IMR-90 (cell line): ENCODE measurements around the gene COL13A1. TPM values are rescaled to one million over a fixed set of nuclear protein-coding genes. Genes with fewer than 3 reads are reported as not detected.

Experiments
- ATAC-seq: fragments of 200-7000 bp; cut with Tn5 transposase; 2 replicates; pipeline ENCODE4 v1.9.1; 2020; ENCODE audit warnings: low read depth, mild to moderate bottlenecking, moderate library complexity
- BruUV-seq: library from RNA; stranded (reverse); fragments of 400-500 nt; replicated peaks from 2 replicates; lab custom pipeline; 2021; lab: Mats Ljungman, UMichigan
- CTCF ChIA-PET: fragments of 300-600 bp; formaldehyde crosslinking; extraction: SDS; loops from one replicate; lab custom pipeline; 2021; ENCODE audit warnings: antibody characterized with exemption; lab: Yijun Ruan, JAX
- POLR2A ChIA-PET: fragments of 300-600 bp; sonication (Branson Sonifier 250); formaldehyde crosslinking; loops from one replicate; lab custom pipeline; 2022; ENCODE audit warnings: antibody characterized with exemption; ENCODE audit not compliant: unreplicated experiment; lab: Charles Lee
- DNase-seq: peaks from one replicate; pipeline ENCODE4 v3.0.0; 2013
- H2AFZ ChIP-seq: replicated peaks from 2 replicates; pipeline ENCODE3; 2013; ENCODE audit warnings: low read length, mild to moderate bottlenecking; ENCODE audit not compliant: poor library complexity
- H2AK5ac ChIP-seq: 2 replicates; pipeline ENCODE4 v1.6.1; 2013; ENCODE audit warnings: low read depth, low read length, inconsistent platforms
- H2AK9ac ChIP-seq: replicated peaks from 2 replicates; pipeline ENCODE3; 2013; ENCODE audit warnings: mild to moderate bottlenecking, low read depth, low read length, moderate library complexity; ENCODE audit not compliant: poor library complexity
- H2BK120ac ChIP-seq: 2 replicates; pipeline ENCODE4 v1.6.1; 2013; ENCODE audit warnings: low read depth, low read length, inconsistent platforms
- H2BK15ac ChIP-seq: 3 replicates; pipeline ENCODE4 v1.6.1; 2013; ENCODE audit warnings: low read depth, low read length, inconsistent platforms
- H2BK20ac ChIP-seq: 2 replicates; pipeline ENCODE4 v1.6.1; 2013; ENCODE audit warnings: low read depth, mild to moderate bottlenecking, inconsistent platforms, low read length, moderate library complexity
- H2BK5ac ChIP-seq: 2 replicates; pipeline ENCODE4 v1.6.1; 2013; ENCODE audit warnings: mild to moderate bottlenecking, low read depth, low read length, inconsistent platforms; ENCODE audit not compliant: poor library complexity, severe bottlenecking
- H3K14ac ChIP-seq: replicated peaks from 2 replicates; pipeline ENCODE4 v1.6.1; 2013; ENCODE audit warnings: low read depth, low read length, inconsistent platforms
- H3K18ac ChIP-seq: 2 replicates; pipeline ENCODE4 v1.6.1; 2013; ENCODE audit warnings: low read depth, low read length, control low read depth
- H3K23ac ChIP-seq: 2 replicates; pipeline ENCODE4 v1.6.1; 2013; ENCODE audit warnings: low read depth, low read length, inconsistent platforms
- H3K27ac ChIP-seq: 2 replicates; pipeline ENCODE4 v1.5.1; 2013; ENCODE audit warnings: mild to moderate bottlenecking, control low read depth, low read length; ENCODE audit not compliant: insufficient read depth
- H3K27me3 ChIP-seq: 2 replicates; pipeline ENCODE4 v1.6.1; 2013; ENCODE audit warnings: low read length; ENCODE audit not compliant: control insufficient read depth, insufficient read depth
- H3K36me3 ChIP-seq: 2 replicates; pipeline ENCODE4 v1.6.1; 2013; ENCODE audit warnings: low read length, mixed read lengths; ENCODE audit not compliant: control insufficient read depth, insufficient read depth
- H3K4ac ChIP-seq: 2 replicates; pipeline ENCODE4 v1.6.1; 2013; ENCODE audit warnings: low read depth, low read length, inconsistent platforms
- H3K4me1 ChIP-seq: 2 replicates; pipeline ENCODE4 v1.6.1; 2013; ENCODE audit warnings: low read length, mixed read lengths; ENCODE audit not compliant: control insufficient read depth, insufficient read depth
- H3K4me2 ChIP-seq: 2 replicates; pipeline ENCODE4 v1.6.1; 2013; ENCODE audit warnings: low read depth, mild to moderate bottlenecking, control low read depth, low read length, moderate library complexity
- H3K4me3 ChIP-seq: 2 replicates; pipeline ENCODE4 v1.5.1; 2013; ENCODE audit warnings: low read depth, mild to moderate bottlenecking, control low read depth, low read length, moderate library complexity; ENCODE audit not compliant: insufficient read depth
- H3K56ac ChIP-seq: 2 replicates; pipeline ENCODE4 v1.6.1; 2013; ENCODE audit warnings: low read length, inconsistent platforms; ENCODE audit not compliant: insufficient read depth; ENCODE audit errors: extremely low read depth
- H3K79me1 ChIP-seq, 2 experiments: 2 replicates each; pipeline ENCODE4 v1.6.1; 2013; ENCODE audit warnings: low read length in 2 of 2, inconsistent platforms in 1 of 2, low read depth in 1 of 2
- H3K9ac ChIP-seq: 2 replicates; pipeline ENCODE4 v1.6.1; 2013; ENCODE audit warnings: low read depth, low read length, control low read depth
- H3K9me1 ChIP-seq: 2 replicates; pipeline ENCODE4 v1.6.1; 2013; ENCODE audit warnings: low read length, inconsistent platforms; ENCODE audit not compliant: insufficient read depth
- H3K9me3 ChIP-seq: 2 replicates; pipeline ENCODE4 v1.6.1; 2013; ENCODE audit warnings: low read length; ENCODE audit not compliant: control insufficient read depth, insufficient read depth
- H4K20me1 ChIP-seq: 2 replicates; pipeline ENCODE4 v1.6.1; 2013; ENCODE audit warnings: low read length, inconsistent platforms; ENCODE audit not compliant: insufficient read depth
- H4K5ac ChIP-seq: 2 replicates; pipeline ENCODE4 v1.6.1; 2013; ENCODE audit warnings: mild to moderate bottlenecking, low read depth, low read length, control low read depth
- H4K8ac ChIP-seq, 2 experiments: 2 replicates each; pipeline ENCODE4 v1.6.1; 2013; ENCODE audit warnings: low read depth in 2 of 2, low read length in 2 of 2, control low read depth in 1 of 2, inconsistent platforms in 1 of 2
- H4K91ac ChIP-seq: 2 replicates; pipeline ENCODE4 v1.6.1; 2013; ENCODE audit warnings: low read depth, low read length, inconsistent platforms; ENCODE audit not compliant: insufficient read depth
- BHLHE40 ChIP-seq: fragments of 150-350 bp; IDR thresholded peaks from 2 replicates; pipeline ENCODE4 v1.6.1; 2016; ENCODE audit warnings: mild to moderate bottlenecking, low read depth, low read length
- CEBPB ChIP-seq: IDR thresholded peaks from 2 replicates; pipeline ENCODE4 v1.6.1; 2012; ENCODE audit warnings: low read depth, low read length, improper control_type of control experiment
- FOS ChIP-seq: fragments of 150-350 bp; IDR thresholded peaks from 2 replicates; pipeline ENCODE4 v1.6.1; 2016; ENCODE audit warnings: low read depth, low read length
- WGBS, 2 experiments: methylation state at CpG; one replicate each; pipeline versions ENCODE4 v1.1.5 to v1.1.7; 2013; ENCODE audit warnings: missing lambda C conversion rate in 2 of 2; ENCODE audit not compliant: insufficient read length in 1 of 2; ENCODE audit errors: extremely low coverage in 2 of 2; 5-methylcytosine and 5-hydroxymethylcytosine counted together
- dilution Hi-C: fragments of 300-500 bp; cut with HindIII; formaldehyde crosslinking; loops from one replicate; pipeline ENCODE4 v1.14.3; 2018; ENCODE audit warnings: low sequenced_read_pairs; ENCODE audit not compliant: unreplicated experiment
- in situ Hi-C: fragments of 300-500 bp; cut with MboI; formaldehyde crosslinking; loops from 3 replicates; pipeline ENCODE4 v1.14.3; 2019; ENCODE audit warnings: low sequenced_read_pairs, inconsistent platforms, mixed read lengths
- intact Hi-C: fragments of 100-400 bp; cut with micrococcal nuclease; formaldehyde crosslinking; loops from 2 replicates; pipeline ENCODE4 v1.10.0; 2022
- polyA plus RNA-seq, 3 experiments: library from polyadenylated mRNA; depleted of rRNA; stranded (reverse); fragments of >200 nt; gene quantifications; 2 replicates each; pipeline ENCODE4 v1.2.3, GENCODE V29; 2012; ENCODE audit warnings: low replicate concordance in 1 of 3
- total RNA-seq: library from RNA; depleted of rRNA; stranded (reverse); fragments of >200 nt; gene quantifications from 2 replicates; pipeline ENCODE4 v1.2.3, GENCODE V29; 2012

Gene COL13A1
- total and polyA plus RNA-seq, 2 of the 4 experiments (the other 2 are of a cell fraction): 12.2 to 31.3 TPM

DNA sequence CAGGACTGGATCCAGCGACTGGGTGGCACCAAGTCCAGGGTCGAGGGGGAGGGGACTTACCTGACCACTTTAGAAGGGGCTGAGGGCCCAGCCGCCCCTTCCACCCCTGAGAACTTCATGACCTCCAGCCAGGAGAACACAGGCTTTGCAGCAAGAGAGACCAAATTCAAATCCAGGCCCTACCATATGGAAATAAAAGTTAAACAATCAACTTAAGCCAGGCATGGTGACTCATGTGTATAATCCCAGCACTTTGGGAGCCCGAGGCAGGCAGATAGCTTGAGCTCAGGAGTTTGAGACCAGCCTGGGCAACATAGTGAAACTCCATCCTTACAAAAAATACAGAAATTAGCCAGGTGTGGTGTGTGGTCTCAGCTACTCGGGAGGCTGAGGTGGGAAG, 61.9 kb downstream of the COL13A1 start:
- Histone ChIP-seq H2AFZ (no peak overlapping the region), H2AK5ac (peak overlapping the region; percentile 96), H3K4ac (peak overlapping the region; percentile 92), H3K9me1 (peaks cover 29% of the 10 kb centered on the region), H3K9ac (no peak overlapping the region; the same call in 1 of the 2 replicates), H3K4me2 (peak overlapping the region; percentile 59), H2BK20ac (peak overlapping the region; percentile 85), H3K36me3 (no peaks in the 10 kb centered on the region), H2BK5ac (peak overlapping the region; percentile 93), H3K79me1 (peaks cover 17 to 66% of the 10 kb centered on the region in 2 experiments; a peak in 3 of 4 replicates), H3K4me1 (peaks cover 32% of the 10 kb centered on the region), H3K27me3 (no peaks in the 10 kb centered on the region), H3K4me3 (no peak overlapping the region), H3K18ac (peak overlapping the region; percentile 73; the same call in 1 of the 2 replicates), H4K91ac (peak overlapping the region; percentile 82), H3K23ac (peak overlapping the region; percentile 69; the same call in 1 of the 2 replicates), H4K20me1 (0 out of 2 replicates have a peak, but pooled peaks cover 5% of the 10 kb centered on the region), H3K56ac (no peak overlapping the region), H3K14ac (peak overlapping the region; percentile 81), H2AK9ac (peak overlapping the region; percentile 74), H3K27ac (peak overlapping the region; percentile 84), H2BK15ac (peak overlapping the region; percentile 89; the same call in 2 of the 3 replicates), H2BK120ac (peak overlapping the region; percentile 78; the same call in 1 of the 2 replicates), H4K8ac (peak overlapping the region; percentile 58 to 86), H3K9me3 (no peaks in the 10 kb centered on the region), H4K5ac (0 out of 2 replicates have a peak overlapping the region, but pooled peaks have one; percentile 62)
- ChIA-PET CTCF (no interaction called here), POLR2A (no interaction called here)
- TF ChIP-seq CEBPB (no peak), FOS (peak; percentile 63), BHLHE40 (no peak)
- intact Hi-C loops (no loop called here), dilution Hi-C loops (no loop called here), in situ Hi-C loops (no loop called here)
- BruUV-seq: no TSS peak
- peak; percentile 77 for DNase-seq
- ATAC-seq: peak; percentile 41
- 83% methylated on average over 1 of the region's 5 CpGs; no CpG with 5 or more reads in 1 of the 2 experiments for WGBS, 2 experiments
